Upper lobe of left lung (tissue), 6 donors: ENCODE measurements around the gene EPHA4. TPM values are rescaled to one million over a fixed set of nuclear protein-coding genes. Genes with fewer than 3 reads are reported as not detected.

Experiments
- ATAC-seq, 2 donors: fragments of 200-7000 bp; cut with Tn5 transposase; one replicate each; pipeline ENCODE4 v1.9.1; 2022; ENCODE audit warnings: mild to moderate bottlenecking in 2 of 2, moderate library complexity in 2 of 2; ENCODE audit not compliant: low FRiP score in 2 of 2
- DNase-seq, 2 donors: peaks; one replicate each; pipeline ENCODE4 v3.0.0-alpha.2; 2019 to 2020
- H3K27ac ChIP-seq, 4 donors: fragments of 200-600 bp; sonication (generic); one replicate each; pipeline ENCODE4 v1.5.1; 2016 to 2019
- H3K27me3 ChIP-seq, 4 donors: fragments of 200-600 bp; sonication (generic); one replicate each; pipeline ENCODE4 v1.5.1; 2017 to 2019
- H3K36me3 ChIP-seq, 4 donors: fragments of 200-600 bp; sonication (generic); one replicate each; pipeline ENCODE4 v1.5.1; 2016 to 2019
- H3K4me1 ChIP-seq, 4 donors: fragments of 200-600 bp; sonication (generic); one replicate each; pipeline ENCODE4 v1.5.1; 2018 to 2019
- H3K4me3 ChIP-seq, 4 donors: fragments of 200-600 bp; sonication (generic); one replicate each; pipeline ENCODE4 v1.5.1; 2017 to 2019; ENCODE audit warnings: mild to moderate bottlenecking in 2 of 4, moderate library complexity in 1 of 4
- H3K9me3 ChIP-seq, 4 donors: fragments of 200-600 bp; sonication (generic); one replicate each; pipeline ENCODE4 v1.5.1; 2018 to 2019
- EP300 ChIP-seq, 4 donors: sonication (generic); formaldehyde crosslinking; IDR thresholded peaks; one replicate each; pipeline ENCODE4 v1.5.1; 2017; ENCODE audit warnings: antibody characterized with exemption in 4 of 4, control low read depth in 2 of 4
- POLR2A ChIP-seq, 4 donors: fragments of 450-650 bp; IDR thresholded peaks; one replicate each; pipeline ENCODE4 v1.5.1; 2016 to 2017; ENCODE audit warnings: antibody characterized with exemption in 4 of 4, mild to moderate bottlenecking in 2 of 4
- POLR2AphosphoS5 ChIP-seq, 2 donors: sonication (generic); formaldehyde crosslinking; IDR thresholded peaks; one replicate each; pipeline ENCODE4 v1.5.1; 2017; ENCODE audit warnings: antibody characterized with exemption in 2 of 2
- whole genome bisulfite sequencing, 2 donors: methylation state at CpG; one replicate each; pipeline ENCODE4 v1.1.5; 2017 to 2018; 5-methylcytosine and 5-hydroxymethylcytosine counted together
- total RNA-seq, 6 donors: library from RNA; depleted of rRNA in 4 of 6; stranded (reverse); fragments of >200 nt in 4 of 6; gene quantifications; one replicate each; pipeline versions ENCODE4 v1.1.0 to v1.2.1, GENCODE V29; 2016 to 2021
- TF ChIP-seq, protein P1 (sequence below), 6 experiments: fragments of 450-650 bp in 4 of 6; fragments of 200-600 bp in 2 of 6; sonication (generic) in 2 of 6; IDR thresholded peaks; one replicate each; pipeline ENCODE4 v1.5.1; 2016 to 2019; ENCODE audit warnings: antibody characterized with exemption in 6 of 6
- donor health status: DM: no; HTN: no; CAD: no; lungs with moderate emphysema.
- donor health status: DM: no; HTN: yes; CAD: no; lungs with severe emphysema.

Gene EPHA4
- total RNA-seq, 6 donors from 2014 or later: 9.5 to 33.5 (median 22.3) TPM

DNA sequence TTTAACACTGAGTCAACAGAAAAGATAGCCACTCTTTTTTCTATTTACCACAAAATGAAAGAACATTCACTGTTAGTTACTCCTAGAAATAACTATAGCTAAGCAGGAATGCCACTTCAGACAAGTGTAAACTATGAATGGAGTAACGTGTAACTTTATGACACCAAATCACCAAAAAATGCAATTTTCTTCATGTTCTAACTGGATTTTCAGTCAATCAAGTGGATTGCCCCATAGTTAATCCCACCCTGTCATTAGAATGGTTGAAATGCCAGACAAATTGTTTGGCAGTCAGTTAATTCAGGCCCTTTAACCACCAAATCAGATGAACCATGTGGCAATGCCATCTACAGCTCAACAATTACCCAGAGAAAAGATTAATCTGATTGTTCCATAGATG lies 9.9 kb downstream of the EPHA4 start:
- H3K4me3 ChIP-seq: no peak overlapping the region
- DNase-seq: no peak
- 63 to 86% methylated on average over 1 of the region's 1 CpG for WGBS, 2 donors
- no peak for TF ChIP-seq EP300 (IDR thresholded peaks at IDR 0.05)
- TF ChIP-seq, protein P1, sequence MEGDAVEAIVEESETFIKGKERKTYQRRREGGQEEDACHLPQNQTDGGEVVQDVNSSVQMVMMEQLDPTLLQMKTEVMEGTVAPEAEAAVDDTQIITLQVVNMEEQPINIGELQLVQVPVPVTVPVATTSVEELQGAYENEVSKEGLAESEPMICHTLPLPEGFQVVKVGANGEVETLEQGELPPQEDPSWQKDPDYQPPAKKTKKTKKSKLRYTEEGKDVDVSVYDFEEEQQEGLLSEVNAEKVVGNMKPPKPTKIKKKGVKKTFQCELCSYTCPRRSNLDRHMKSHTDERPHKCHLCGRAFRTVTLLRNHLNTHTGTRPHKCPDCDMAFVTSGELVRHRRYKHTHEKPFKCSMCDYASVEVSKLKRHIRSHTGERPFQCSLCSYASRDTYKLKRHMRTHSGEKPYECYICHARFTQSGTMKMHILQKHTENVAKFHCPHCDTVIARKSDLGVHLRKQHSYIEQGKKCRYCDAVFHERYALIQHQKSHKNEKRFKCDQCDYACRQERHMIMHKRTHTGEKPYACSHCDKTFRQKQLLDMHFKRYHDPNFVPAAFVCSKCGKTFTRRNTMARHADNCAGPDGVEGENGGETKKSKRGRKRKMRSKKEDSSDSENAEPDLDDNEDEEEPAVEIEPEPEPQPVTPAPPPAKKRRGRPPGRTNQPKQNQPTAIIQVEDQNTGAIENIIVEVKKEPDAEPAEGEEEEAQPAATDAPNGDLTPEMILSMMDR (IDR thresholded peaks at IDR 0.05): no peak
- TF ChIP-seq POLR2AphosphoS5 (IDR thresholded peaks at IDR 0.05): no peak
- no peak for TF ChIP-seq POLR2A (IDR thresholded peaks at IDR 0.05)
- H3K36me3 ChIP-seq: no peaks in the 10 kb centered on the region
- ATAC-seq: no peak
- H3K9me3 ChIP-seq: no peaks in the 10 kb centered on the region
- H3K27me3 ChIP-seq: no peaks in the 10 kb centered on the region
- H3K4me1 ChIP-seq: no peaks in the 10 kb centered on the region
- no peak overlapping the region for H3K27ac ChIP-seq

DNA sequence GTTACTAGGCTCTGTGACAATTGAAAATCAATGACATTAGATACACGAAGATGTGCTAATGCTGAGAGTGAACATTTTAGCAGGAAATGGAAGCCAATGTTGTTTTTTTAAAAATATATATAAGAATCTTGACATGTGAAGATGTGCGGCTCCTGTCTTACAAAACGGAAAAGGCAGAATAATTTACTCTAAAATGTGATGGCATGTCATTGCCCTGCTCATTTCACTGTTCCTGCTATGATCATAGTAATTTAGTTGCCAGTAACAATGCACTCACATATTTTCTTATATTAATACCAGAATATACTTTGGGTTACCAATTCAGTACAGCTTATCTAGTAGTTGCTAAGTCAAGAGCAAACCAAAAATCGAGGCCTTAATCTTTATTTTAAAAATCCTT lies 10.3 kb downstream of the EPHA4 start:
- Histone ChIP-seq H3K4me3 (no peak overlapping the region), H3K36me3 (no peaks in the 10 kb centered on the region), H3K9me3 (no peaks in the 10 kb centered on the region), H3K27ac (no peak overlapping the region), H3K27me3 (no peaks in the 10 kb centered on the region), H3K4me1 (no peaks in the 10 kb centered on the region)
- 84 to 87% methylated on average over 4 of the region's 4 CpGs for WGBS, 2 donors
- DNase-seq: no peak
- TF ChIP-seq, protein P1 (IDR thresholded peaks at IDR 0.05): no peak
- no peak for ATAC-seq

DNA sequence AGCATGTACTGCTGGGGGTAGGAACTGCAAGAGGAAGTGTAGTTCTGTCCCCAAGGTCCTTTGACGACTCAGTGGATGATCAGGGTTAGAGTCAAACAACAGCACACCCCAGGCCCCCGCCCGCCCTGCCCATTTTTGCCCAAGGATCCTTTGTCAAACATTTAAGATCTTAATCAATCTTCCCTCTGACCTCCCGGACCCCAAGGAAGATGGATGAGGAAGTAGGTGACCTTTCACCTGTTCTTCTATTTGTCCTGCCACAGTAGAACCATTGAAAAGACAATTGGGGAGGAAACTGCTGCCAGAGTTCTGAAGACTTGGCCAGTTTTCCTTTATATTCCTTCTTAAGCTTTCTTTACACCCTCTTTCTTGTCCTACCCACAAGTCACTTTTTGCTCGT lies 12.1 kb downstream of the EPHA4 start:
- Histone ChIP-seq H3K36me3 (no peaks in the 10 kb centered on the region), H3K4me1 (no peaks in the 10 kb centered on the region), H3K9me3 (no peaks in the 10 kb centered on the region), H3K27ac (no peak overlapping the region), H3K27me3 (no peaks in the 10 kb centered on the region), H3K4me3 (no peak overlapping the region)
- ATAC-seq (no peak), DNase-seq (no peak)
- WGBS, 2 donors: 70% methylated on average over 5 of the region's 5 CpGs
- TF ChIP-seq, protein P1 (IDR thresholded peaks at IDR 0.05): no peak
- TF ChIP-seq POLR2AphosphoS5 (IDR thresholded peaks at IDR 0.05) (no peak), EP300 (IDR thresholded peaks at IDR 0.05) (no peak), POLR2A (IDR thresholded peaks at IDR 0.05) (no peak)

DNA sequence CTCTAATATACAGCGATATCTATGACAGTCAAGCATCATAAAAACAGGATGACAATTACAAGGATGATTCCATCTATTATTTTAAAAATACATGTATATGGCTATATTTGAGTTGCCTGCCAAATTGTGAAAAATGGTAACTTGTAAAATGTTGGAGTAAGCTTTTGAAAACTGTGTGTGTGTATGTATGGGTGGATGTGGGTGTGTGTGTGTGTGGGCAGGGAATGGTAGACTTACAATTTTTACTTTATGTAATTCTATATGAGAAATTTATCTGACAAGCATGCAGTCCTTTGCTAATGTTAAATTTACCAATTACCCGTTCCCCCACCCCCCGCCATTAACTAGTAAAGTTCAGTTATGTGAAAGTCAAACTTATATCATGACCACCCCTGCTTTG lies 14.0 kb downstream of the EPHA4 start:
- WGBS, 2 donors: 88 to 94% methylated on average over 3 of the region's 3 CpGs
- H3K4me3 ChIP-seq: no peak overlapping the region
- H3K27ac ChIP-seq: no peak overlapping the region
- H3K27me3 ChIP-seq: no peaks in the 10 kb centered on the region
- TF ChIP-seq POLR2A (IDR thresholded peaks at IDR 0.05): no peak
- TF ChIP-seq EP300 (IDR thresholded peaks at IDR 0.05): no peak
- no peak for TF ChIP-seq POLR2AphosphoS5 (IDR thresholded peaks at IDR 0.05)
- TF ChIP-seq, protein P1 (IDR thresholded peaks at IDR 0.05): no peak
- H3K36me3 ChIP-seq: no peaks in the 10 kb centered on the region
- H3K4me1 ChIP-seq: no peaks in the 10 kb centered on the region
- ATAC-seq (no peak), DNase-seq (no peak)
- no peaks in the 10 kb centered on the region for H3K9me3 ChIP-seq

DNA sequence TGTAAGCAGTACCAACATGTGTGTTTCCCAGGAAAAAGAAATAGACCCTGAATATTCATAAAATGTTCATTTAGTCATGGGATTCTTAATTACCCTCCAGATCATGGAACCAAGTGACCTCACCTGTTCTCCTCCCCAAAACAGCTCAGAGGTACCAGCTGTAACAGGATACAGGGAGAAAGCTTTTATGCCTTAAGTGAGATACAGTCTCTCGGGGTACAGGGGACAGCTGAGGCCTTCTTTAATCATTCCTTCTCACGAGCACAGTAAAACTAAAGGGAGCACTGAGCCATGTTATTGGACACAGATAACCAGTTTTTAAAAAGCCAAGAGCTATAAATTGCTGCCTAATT lies 16.6 kb downstream of the EPHA4 start:
- H3K4me3 ChIP-seq: no peak overlapping the region
- DNase-seq (no peak), ATAC-seq (no peak)
- H3K9me3 ChIP-seq: no peaks in the 10 kb centered on the region
- peak overlapping the region in 1 of 4 donors; percentile 1 for H3K27ac ChIP-seq
- TF ChIP-seq POLR2A (IDR thresholded peaks at IDR 0.05): no peak
- no peaks in the 10 kb centered on the region for H3K27me3 ChIP-seq
- H3K4me1 ChIP-seq: no peaks in the 10 kb centered on the region
- H3K36me3 ChIP-seq: no peaks in the 10 kb centered on the region
- WGBS, 2 donors: 66 to 69% methylated on average over 2 of the region's 2 CpGs
